ENCODE measurements around the gene RAF1.
"Not testable (repeated sequence)": the region's sequence is repeated elsewhere in the genome, so short reads cannot be mapped to it uniquely, and the experiment has no call there.

Gene RAF1

DNA sequence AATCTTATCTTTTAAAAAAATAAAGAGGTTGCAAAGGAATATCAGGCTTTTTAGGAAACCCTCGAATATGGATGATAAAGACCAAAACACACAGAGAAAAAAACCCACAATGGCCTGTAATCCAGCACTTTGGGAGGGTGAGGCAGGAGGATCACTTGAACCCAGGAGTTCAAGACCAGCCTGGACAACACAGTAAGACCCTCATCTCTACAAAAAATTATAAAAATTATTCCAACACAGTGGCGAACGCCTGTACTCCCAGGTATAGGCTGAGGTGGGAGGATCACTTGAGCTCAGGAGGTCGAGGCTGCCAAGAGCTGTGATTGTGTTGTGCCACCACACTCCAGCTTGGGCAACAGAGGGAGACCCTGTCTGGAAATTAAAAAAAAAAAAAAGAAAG, 30.8 kb downstream of the RAF1 start:
- Mint-ChIP-seq H3K4me1 (ENCODE audit: low read depth) (peaks cover 13% of the 10 kb centered on the region), H3K9me3 (no peaks in the 10 kb centered on the region), H3K27me3 (ENCODE audit: low read depth) (no peaks in the 10 kb centered on the region), H3K27ac (no peak overlapping the region), H3K4me3 (no peak overlapping the region), H3K36me3 (ENCODE audit: low read depth) (peaks cover 8% of the 10 kb centered on the region)

- peaks cover 4% of the 10 kb centered on the region for H3K36me3 Mint-ChIP-seq (ENCODE audit: low read depth)
- no peak overlapping the region for H3K4me3 Mint-ChIP-seq
- H3K4me1 Mint-ChIP-seq (ENCODE audit: low read depth): peaks cover 15% of the 10 kb centered on the region
- no peaks in the 10 kb centered on the region for H3K9me3 Mint-ChIP-seq
- H3K27me3 Mint-ChIP-seq (ENCODE audit: low read depth): no peaks in the 10 kb centered on the region
- H3K27ac Mint-ChIP-seq: no peak overlapping the region
These were observed 31.4 kb downstream of the RAF1 start for GRCh38 chr3:12632523-12632922.

DNA sequence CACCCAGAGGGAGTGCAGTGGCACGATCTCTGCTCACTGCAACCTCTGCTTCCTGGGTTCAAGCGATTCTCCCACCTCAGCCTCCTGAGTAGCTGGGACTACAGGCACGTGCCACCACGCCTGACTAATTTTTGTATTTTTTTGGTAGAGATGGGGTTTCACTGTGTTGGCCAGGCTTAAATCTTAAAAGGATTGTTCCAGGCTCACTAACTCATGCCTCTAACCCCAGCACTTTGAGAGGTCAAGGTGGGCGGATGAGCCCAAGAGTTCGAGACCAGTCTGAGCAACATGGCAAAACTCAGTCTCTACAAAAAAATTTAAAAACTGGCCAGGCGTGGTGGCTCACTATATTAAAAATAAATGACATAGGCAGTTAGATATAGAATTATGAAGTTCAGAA, 33.1 kb downstream of the RAF1 start:
- H3K9me3 Mint-ChIP-seq; H3K27me3 Mint-ChIP-seq (ENCODE audit: low read depth); H3K4me3 Mint-ChIP-seq; H3K27ac Mint-ChIP-seq; H3K36me3 Mint-ChIP-seq (ENCODE audit: low read depth): not testable (repeated sequence)
- H3K4me1 Mint-ChIP-seq (ENCODE audit: low read depth): peaks cover 20% of the 10 kb centered on the region

GRCh38 chr3:12630292-12630691, 33.6 kb downstream of the RAF1 start:
- no peak overlapping the region for H3K27ac Mint-ChIP-seq
- peaks cover 25% of the 10 kb centered on the region for H3K4me1 Mint-ChIP-seq (ENCODE audit: low read depth)
- H3K27me3 Mint-ChIP-seq (ENCODE audit: low read depth): no peaks in the 10 kb centered on the region

DNA sequence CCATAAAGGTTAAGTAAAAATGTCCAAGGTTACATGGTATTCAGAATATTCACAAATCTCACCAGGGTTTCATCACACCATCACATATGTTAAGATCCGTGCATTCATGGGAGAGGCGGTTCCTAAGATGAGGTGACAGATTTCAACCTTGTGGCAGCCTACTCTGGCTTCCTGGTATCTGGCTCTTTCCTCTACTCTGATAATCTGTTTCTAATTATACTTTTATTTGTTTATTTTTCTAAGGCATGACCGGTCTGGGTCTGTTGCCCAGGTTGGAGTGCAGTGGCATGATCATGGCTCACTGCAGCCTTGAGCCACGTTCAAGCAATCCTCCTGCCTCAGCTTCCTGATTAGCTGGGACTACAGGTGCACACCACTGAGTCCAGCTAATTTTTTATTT, 34.4 kb downstream of the RAF1 start:
- Mint-ChIP-seq H3K27ac (no peak overlapping the region), H3K27me3 (ENCODE audit: low read depth) (no peaks in the 10 kb centered on the region), H3K4me3 (no peak overlapping the region), H3K36me3 (ENCODE audit: low read depth) (peaks cover 4% of the 10 kb centered on the region), H3K9me3 (no peaks in the 10 kb centered on the region), H3K4me1 (ENCODE audit: low read depth) (peaks cover 28% of the 10 kb centered on the region)

More at GRCh38 chr3:12630292-12630691, 33.6 kb downstream of the RAF1 start:
- Mint-ChIP-seq H3K4me3 (no peak overlapping the region), H3K9me3 (no peaks in the 10 kb centered on the region), H3K36me3 (ENCODE audit: low read depth) (peaks cover 4% of the 10 kb centered on the region)

GRCh38 chr3:12628813-12629212, 35.1 kb downstream of the RAF1 start:
- no peak overlapping the region for H3K27ac Mint-ChIP-seq

DNA sequence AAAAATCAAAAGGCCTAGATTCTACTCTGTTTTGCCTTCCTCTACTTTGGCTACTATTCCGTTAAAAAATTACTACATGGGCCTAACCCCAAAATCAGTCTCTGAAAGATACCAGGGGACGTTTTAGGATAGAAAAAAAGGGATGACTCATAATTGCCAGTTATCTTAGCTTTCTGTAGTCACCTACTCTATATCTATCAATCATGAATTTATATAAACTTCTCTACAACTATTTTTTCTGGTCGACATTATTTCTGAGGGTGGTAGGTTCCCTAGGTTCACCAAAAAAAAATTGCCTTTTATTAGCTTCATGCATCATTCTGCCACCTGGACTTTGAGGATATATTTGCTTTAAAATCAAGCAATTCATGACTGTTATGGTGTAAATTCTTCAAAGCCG, 36.5 kb downstream of the RAF1 start:
- H3K27me3 Mint-ChIP-seq (ENCODE audit: low read depth): no peaks in the 10 kb centered on the region
- H3K36me3 Mint-ChIP-seq (ENCODE audit: low read depth): peaks cover 4% of the 10 kb centered on the region
- H3K4me3 Mint-ChIP-seq: no peak overlapping the region
- peaks cover 31% of the 10 kb centered on the region for H3K4me1 Mint-ChIP-seq (ENCODE audit: low read depth)
- no peaks in the 10 kb centered on the region for H3K9me3 Mint-ChIP-seq
- H3K27ac Mint-ChIP-seq: no peak overlapping the region

More at GRCh38 chr3:12628813-12629212, 35.1 kb downstream of the RAF1 start:
- Mint-ChIP-seq H3K9me3 (no peaks in the 10 kb centered on the region), H3K27me3 (ENCODE audit: low read depth) (no peaks in the 10 kb centered on the region), H3K4me3 (no peak overlapping the region), H3K36me3 (ENCODE audit: low read depth) (peaks cover 4% of the 10 kb centered on the region), H3K4me1 (ENCODE audit: low read depth) (peaks cover 33% of the 10 kb centered on the region)

DNA sequence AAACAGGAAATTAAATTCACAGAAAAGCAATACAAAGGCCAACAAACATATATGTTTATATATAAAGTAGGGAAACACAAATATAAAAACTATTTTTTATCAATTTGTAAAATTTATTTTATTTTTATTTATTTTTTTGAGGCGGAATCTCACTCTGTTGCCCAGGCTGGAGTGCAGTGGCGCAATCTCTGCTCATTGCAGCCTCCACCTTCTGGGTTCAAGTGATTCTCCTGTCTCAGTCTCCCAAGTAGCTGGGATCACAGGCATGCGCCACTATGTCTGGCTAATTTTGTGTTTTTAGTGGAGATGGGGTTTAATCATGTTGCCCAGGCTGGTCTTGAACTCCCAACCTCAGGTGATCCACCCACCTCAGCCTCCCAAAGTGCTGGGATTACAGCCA, 39.0 kb downstream of the RAF1 start:
- H3K4me1 Mint-ChIP-seq (ENCODE audit: low read depth): peaks cover 26% of the 10 kb centered on the region
- H3K27ac Mint-ChIP-seq; H3K27me3 Mint-ChIP-seq (ENCODE audit: low read depth): not testable (repeated sequence)

GRCh38 chr3:12624056-12624455, 39.9 kb downstream of the RAF1 start:
- no peak overlapping the region for H3K27ac Mint-ChIP-seq
- no peaks in the 10 kb centered on the region for H3K27me3 Mint-ChIP-seq (ENCODE audit: low read depth)
- peaks cover 24% of the 10 kb centered on the region for H3K4me1 Mint-ChIP-seq (ENCODE audit: low read depth)
- H3K4me3 Mint-ChIP-seq: no peak overlapping the region
- H3K36me3 Mint-ChIP-seq (ENCODE audit: low read depth): no peaks in the 10 kb centered on the region
- no peaks in the 10 kb centered on the region for H3K9me3 Mint-ChIP-seq

More for the DNA sequence above, 39.0 kb downstream of the RAF1 start:
- H3K36me3 Mint-ChIP-seq (ENCODE audit: low read depth); H3K4me3 Mint-ChIP-seq; H3K9me3 Mint-ChIP-seq: not testable (repeated sequence)

- Mint-ChIP-seq H3K27me3 (ENCODE audit: low read depth) (no peaks in the 10 kb centered on the region), H3K4me3 (no peak overlapping the region), H3K36me3 (ENCODE audit: low read depth) (peaks cover 4% of the 10 kb centered on the region), H3K9me3 (no peaks in the 10 kb centered on the region), H3K27ac (no peak overlapping the region), H3K4me1 (ENCODE audit: low read depth) (peaks cover 21% of the 10 kb centered on the region)
These were observed 41.6 kb downstream of the RAF1 start for GRCh38 chr3:12622335-12622734.

- H3K36me3 Mint-ChIP-seq (ENCODE audit: low read depth): peaks cover 6% of the 10 kb centered on the region
- H3K27me3 Mint-ChIP-seq (ENCODE audit: low read depth): no peaks in the 10 kb centered on the region
- H3K9me3 Mint-ChIP-seq: no peaks in the 10 kb centered on the region
- H3K4me1 Mint-ChIP-seq (ENCODE audit: low read depth): peaks cover 20% of the 10 kb centered on the region
- no peak overlapping the region for H3K4me3 Mint-ChIP-seq
- no peak overlapping the region for H3K27ac Mint-ChIP-seq
These were observed 43.2 kb downstream of the RAF1 start for GRCh38 chr3:12620729-12621128.

GRCh38 chr3:12620305-12620704, 43.6 kb downstream of the RAF1 start:
- H3K36me3 Mint-ChIP-seq (ENCODE audit: low read depth): peaks cover 10% of the 10 kb centered on the region
- no peaks in the 10 kb centered on the region for H3K27me3 Mint-ChIP-seq (ENCODE audit: low read depth)
- H3K4me3 Mint-ChIP-seq: no peak overlapping the region
- no peak overlapping the region for H3K27ac Mint-ChIP-seq
- peaks cover 19% of the 10 kb centered on the region for H3K4me1 Mint-ChIP-seq (ENCODE audit: low read depth)
- no peaks in the 10 kb centered on the region for H3K9me3 Mint-ChIP-seq

- Mint-ChIP-seq H3K27ac (no peak overlapping the region), H3K27me3 (ENCODE audit: low read depth) (no peaks in the 10 kb centered on the region), H3K36me3 (ENCODE audit: low read depth) (peaks cover 16% of the 10 kb centered on the region), H3K4me1 (ENCODE audit: low read depth) (peaks cover 17% of the 10 kb centered on the region), H3K9me3 (no peaks in the 10 kb centered on the region), H3K4me3 (no peak overlapping the region)
These were observed 45.5 kb downstream of the RAF1 start for GRCh38 chr3:12618426-12618825.

- peaks cover 25% of the 10 kb centered on the region for H3K36me3 Mint-ChIP-seq (ENCODE audit: low read depth)
- H3K4me3 Mint-ChIP-seq: no peak overlapping the region
- no peaks in the 10 kb centered on the region for H3K27me3 Mint-ChIP-seq (ENCODE audit: low read depth)
- peaks cover 18% of the 10 kb centered on the region for H3K4me1 Mint-ChIP-seq (ENCODE audit: low read depth)
- H3K9me3 Mint-ChIP-seq: no peaks in the 10 kb centered on the region
- H3K27ac Mint-ChIP-seq: no peak overlapping the region
These were observed 48.7 kb downstream of the RAF1 start for GRCh38 chr3:12615266-12615665.

DNA sequence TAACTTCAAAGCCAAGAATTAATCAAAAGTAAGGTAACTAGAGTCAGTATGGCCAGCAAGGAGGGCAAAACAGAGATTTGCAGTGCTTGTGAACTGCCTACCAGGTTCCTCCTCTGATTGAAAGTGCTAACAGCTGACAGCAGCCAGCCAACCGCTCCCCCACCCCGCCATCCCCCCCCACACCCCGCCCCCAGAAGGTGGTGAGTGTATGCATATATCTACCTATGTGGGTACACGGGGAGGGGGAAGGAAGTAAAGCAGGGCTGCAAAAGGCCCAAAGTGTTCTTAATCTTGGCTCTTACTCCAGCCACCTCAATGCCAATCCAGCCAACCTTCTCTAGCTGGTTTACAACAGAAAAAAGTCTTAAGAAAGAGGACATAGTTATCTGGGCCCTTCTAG, 50.7 kb downstream of the RAF1 start:
- no peaks in the 10 kb centered on the region for H3K9me3 Mint-ChIP-seq
- H3K27me3 Mint-ChIP-seq (ENCODE audit: low read depth): no peaks in the 10 kb centered on the region
- H3K27ac Mint-ChIP-seq: no peak overlapping the region
- H3K36me3 Mint-ChIP-seq (ENCODE audit: low read depth): peaks cover 30% of the 10 kb centered on the region
- no peak overlapping the region for H3K4me3 Mint-ChIP-seq
- peaks cover 18% of the 10 kb centered on the region for H3K4me1 Mint-ChIP-seq (ENCODE audit: low read depth)

- Mint-ChIP-seq H3K4me3 (no peak overlapping the region), H3K36me3 (ENCODE audit: low read depth) (peaks cover 30% of the 10 kb centered on the region), H3K27ac (no peak overlapping the region), H3K9me3 (no peaks in the 10 kb centered on the region), H3K4me1 (ENCODE audit: low read depth) (peaks cover 18% of the 10 kb centered on the region), H3K27me3 (ENCODE audit: low read depth) (no peaks in the 10 kb centered on the region)
These were observed 51.2 kb downstream of the RAF1 start for GRCh38 chr3:12612514-12613226.

Data from T-helper 1 cell treated with Interleukin-12 subunit alpha and Interleukin-12 subunit beta and Interleukin-4 antibody, amounts not matched to agents 30 μg/mL and 1 μg/mL, for 36 hours (primary cell).